IMR-90 (cell line): ENCODE measurements around the gene C13orf46. TPM values are rescaled to one million over a fixed set of nuclear protein-coding genes. Genes with fewer than 3 reads are reported as not detected.

ENCODE experiments used
- ATAC-seq: fragments of 200-7000 bp; cut with Tn5 transposase; 2 replicates; pipeline ENCODE4 v1.9.1; 2020; ENCODE audit warnings: low read depth, mild to moderate bottlenecking, moderate library complexity
- BruUV-seq: library from RNA; stranded (reverse); fragments of 400-500 nt; replicated peaks from 2 replicates; lab custom pipeline; 2021; lab: Mats Ljungman, UMichigan
- CTCF ChIA-PET: fragments of 300-600 bp; formaldehyde crosslinking; extraction: SDS; loops from one replicate; lab custom pipeline; 2021; ENCODE audit warnings: antibody characterized with exemption; lab: Yijun Ruan, JAX
- POLR2A ChIA-PET: fragments of 300-600 bp; sonication (Branson Sonifier 250); formaldehyde crosslinking; loops from one replicate; lab custom pipeline; 2022; ENCODE audit warnings: antibody characterized with exemption; ENCODE audit not compliant: unreplicated experiment; lab: Charles Lee
- DNase-seq: peaks from one replicate; pipeline ENCODE4 v3.0.0; 2013
- H2AFZ ChIP-seq: replicated peaks from 2 replicates; pipeline ENCODE3; 2013; ENCODE audit warnings: low read length, mild to moderate bottlenecking; ENCODE audit not compliant: poor library complexity
- H2AK5ac ChIP-seq: 2 replicates; pipeline ENCODE4 v1.6.1; 2013; ENCODE audit warnings: low read depth, low read length, inconsistent platforms
- H2AK9ac ChIP-seq: replicated peaks from 2 replicates; pipeline ENCODE3; 2013; ENCODE audit warnings: mild to moderate bottlenecking, low read depth, low read length, moderate library complexity; ENCODE audit not compliant: poor library complexity
- H2BK120ac ChIP-seq: 2 replicates; pipeline ENCODE4 v1.6.1; 2013; ENCODE audit warnings: low read depth, low read length, inconsistent platforms
- H2BK15ac ChIP-seq: 3 replicates; pipeline ENCODE4 v1.6.1; 2013; ENCODE audit warnings: low read depth, low read length, inconsistent platforms
- H2BK20ac ChIP-seq: 2 replicates; pipeline ENCODE4 v1.6.1; 2013; ENCODE audit warnings: low read depth, mild to moderate bottlenecking, inconsistent platforms, low read length, moderate library complexity
- H2BK5ac ChIP-seq: 2 replicates; pipeline ENCODE4 v1.6.1; 2013; ENCODE audit warnings: mild to moderate bottlenecking, low read depth, low read length, inconsistent platforms; ENCODE audit not compliant: poor library complexity, severe bottlenecking
- H3K14ac ChIP-seq: replicated peaks from 2 replicates; pipeline ENCODE4 v1.6.1; 2013; ENCODE audit warnings: low read depth, low read length, inconsistent platforms
- H3K18ac ChIP-seq: 2 replicates; pipeline ENCODE4 v1.6.1; 2013; ENCODE audit warnings: low read depth, low read length, control low read depth
- H3K23ac ChIP-seq: 2 replicates; pipeline ENCODE4 v1.6.1; 2013; ENCODE audit warnings: low read depth, low read length, inconsistent platforms
- H3K27ac ChIP-seq: 2 replicates; pipeline ENCODE4 v1.5.1; 2013; ENCODE audit warnings: mild to moderate bottlenecking, control low read depth, low read length; ENCODE audit not compliant: insufficient read depth
- H3K27me3 ChIP-seq: 2 replicates; pipeline ENCODE4 v1.6.1; 2013; ENCODE audit warnings: low read length; ENCODE audit not compliant: control insufficient read depth, insufficient read depth
- H3K36me3 ChIP-seq: 2 replicates; pipeline ENCODE4 v1.6.1; 2013; ENCODE audit warnings: low read length, mixed read lengths; ENCODE audit not compliant: control insufficient read depth, insufficient read depth
- H3K4ac ChIP-seq: 2 replicates; pipeline ENCODE4 v1.6.1; 2013; ENCODE audit warnings: low read depth, low read length, inconsistent platforms
- H3K4me1 ChIP-seq: 2 replicates; pipeline ENCODE4 v1.6.1; 2013; ENCODE audit warnings: low read length, mixed read lengths; ENCODE audit not compliant: control insufficient read depth, insufficient read depth
- H3K4me2 ChIP-seq: 2 replicates; pipeline ENCODE4 v1.6.1; 2013; ENCODE audit warnings: low read depth, mild to moderate bottlenecking, control low read depth, low read length, moderate library complexity
- H3K4me3 ChIP-seq: 2 replicates; pipeline ENCODE4 v1.5.1; 2013; ENCODE audit warnings: low read depth, mild to moderate bottlenecking, control low read depth, low read length, moderate library complexity; ENCODE audit not compliant: insufficient read depth
- H3K56ac ChIP-seq: 2 replicates; pipeline ENCODE4 v1.6.1; 2013; ENCODE audit warnings: low read length, inconsistent platforms; ENCODE audit not compliant: insufficient read depth; ENCODE audit errors: extremely low read depth
- H3K79me1 ChIP-seq, 2 experiments: 2 replicates each; pipeline ENCODE4 v1.6.1; 2013; ENCODE audit warnings: low read length in 2 of 2, inconsistent platforms in 1 of 2, low read depth in 1 of 2
- H3K9ac ChIP-seq: 2 replicates; pipeline ENCODE4 v1.6.1; 2013; ENCODE audit warnings: low read depth, low read length, control low read depth
- H3K9me1 ChIP-seq: 2 replicates; pipeline ENCODE4 v1.6.1; 2013; ENCODE audit warnings: low read length, inconsistent platforms; ENCODE audit not compliant: insufficient read depth
- H3K9me3 ChIP-seq: 2 replicates; pipeline ENCODE4 v1.6.1; 2013; ENCODE audit warnings: low read length; ENCODE audit not compliant: control insufficient read depth, insufficient read depth
- H4K20me1 ChIP-seq: 2 replicates; pipeline ENCODE4 v1.6.1; 2013; ENCODE audit warnings: low read length, inconsistent platforms; ENCODE audit not compliant: insufficient read depth
- H4K5ac ChIP-seq: 2 replicates; pipeline ENCODE4 v1.6.1; 2013; ENCODE audit warnings: mild to moderate bottlenecking, low read depth, low read length, control low read depth
- H4K8ac ChIP-seq, 2 experiments: 2 replicates each; pipeline ENCODE4 v1.6.1; 2013; ENCODE audit warnings: low read depth in 2 of 2, low read length in 2 of 2, control low read depth in 1 of 2, inconsistent platforms in 1 of 2
- H4K91ac ChIP-seq: 2 replicates; pipeline ENCODE4 v1.6.1; 2013; ENCODE audit warnings: low read depth, low read length, inconsistent platforms; ENCODE audit not compliant: insufficient read depth
- BHLHE40 ChIP-seq: fragments of 150-350 bp; IDR thresholded peaks from 2 replicates; pipeline ENCODE4 v1.6.1; 2016; ENCODE audit warnings: mild to moderate bottlenecking, low read depth, low read length
- CHD1 ChIP-seq: IDR thresholded peaks from 2 replicates; pipeline ENCODE4 v1.6.1; 2012; ENCODE audit warnings: low read depth, low read length, improper control_type of control experiment
- MAZ ChIP-seq: IDR thresholded peaks from 2 replicates; pipeline ENCODE4 v1.6.1; 2012; ENCODE audit warnings: low read depth, mild to moderate bottlenecking, low read length, improper control_type of control experiment, moderate library complexity, borderline replicate concordance
- RAD21 ChIP-seq: IDR thresholded peaks from 2 replicates; pipeline ENCODE4 v1.6.1; 2012; ENCODE audit warnings: low read length, improper control_type of control experiment
- RFX5 ChIP-seq: IDR thresholded peaks from 2 replicates; pipeline ENCODE4 v1.8.0; 2012; ENCODE audit warnings: low read depth, mild to moderate bottlenecking, low read length, moderate library complexity
- USF2 ChIP-seq: fragments of 150-350 bp; IDR thresholded peaks from 2 replicates; pipeline ENCODE4 v1.6.1; 2017; ENCODE audit warnings: mild to moderate bottlenecking, antibody characterized with exemption, low read length, low read depth
- WGBS, 2 experiments: methylation state at CpG; one replicate each; pipeline versions ENCODE4 v1.1.5 to v1.1.7; 2013; ENCODE audit warnings: missing lambda C conversion rate in 2 of 2; ENCODE audit not compliant: insufficient read length in 1 of 2; ENCODE audit errors: extremely low coverage in 2 of 2; 5-methylcytosine and 5-hydroxymethylcytosine counted together
- dilution Hi-C: fragments of 300-500 bp; cut with HindIII; formaldehyde crosslinking; loops from one replicate; pipeline ENCODE4 v1.14.3; 2018; ENCODE audit warnings: low sequenced_read_pairs; ENCODE audit not compliant: unreplicated experiment
- in situ Hi-C: fragments of 300-500 bp; cut with MboI; formaldehyde crosslinking; loops from 3 replicates; pipeline ENCODE4 v1.14.3; 2019; ENCODE audit warnings: low sequenced_read_pairs, inconsistent platforms, mixed read lengths
- intact Hi-C: fragments of 100-400 bp; cut with micrococcal nuclease; formaldehyde crosslinking; loops from 2 replicates; pipeline ENCODE4 v1.10.0; 2022
- polyA plus RNA-seq, 3 experiments: library from polyadenylated mRNA; depleted of rRNA; stranded (reverse); fragments of >200 nt; gene quantifications; 2 replicates each; pipeline ENCODE4 v1.2.3, GENCODE V29; 2012; ENCODE audit warnings: low replicate concordance in 1 of 3
- total RNA-seq: library from RNA; depleted of rRNA; stranded (reverse); fragments of >200 nt; gene quantifications from 2 replicates; pipeline ENCODE4 v1.2.3, GENCODE V29; 2012

Gene C13orf46
- total and polyA plus RNA-seq, 2 of the 4 experiments (the other 2 are of a cell fraction) = under 0.01 to 2.1 TPM

- no peak overlapping the region for H2AK5ac ChIP-seq
Observed at GRCh38 chr13:114019367-114019766, 45.5 kb upstream of the C13orf46 start.

More at GRCh38 chr13:114019367-114019766, 45.5 kb upstream of the C13orf46 start:
- Histone ChIP-seq H3K9me1 (no peaks in the 10 kb centered on the region; the same call in 1 of the 2 replicates), H3K14ac (no peak overlapping the region), H3K56ac (no peak overlapping the region), H3K9me3 (no peaks in the 10 kb centered on the region), H4K8ac (no peak overlapping the region; a peak in 1 of 4 replicates), H3K4me2 (no peak overlapping the region), H3K4me3 (no peak overlapping the region), H3K79me1 (peaks cover 23 to 65% of the 10 kb centered on the region in 2 experiments), H3K27me3 (no peaks in the 10 kb centered on the region), H2BK120ac (no peak overlapping the region), H3K4ac (no peak overlapping the region), H2BK5ac (no peak overlapping the region), H3K18ac (no peak overlapping the region), H3K4me1 (no peaks in the 10 kb centered on the region), H2BK15ac (no peak overlapping the region), H3K27ac (no peak overlapping the region), H2BK20ac (no peak overlapping the region), H4K20me1 (peaks cover 7% of the 10 kb centered on the region), H4K91ac (no peak overlapping the region), H3K9ac (no peak overlapping the region), H3K36me3 (peaks cover 83% of the 10 kb centered on the region), H4K5ac (no peak overlapping the region), H2AK9ac (peak overlapping the region; percentile 39), H3K23ac (no peak overlapping the region), H2AFZ (no peak overlapping the region)
- CTCF ChIA-PET = no interaction called here
- peak; percentile 14; the same call in 1 of the 2 replicates for TF ChIP-seq USF2
- TF ChIP-seq CHD1 = no peak
- no peak for TF ChIP-seq RAD21
- no peak for TF ChIP-seq BHLHE40
- TF ChIP-seq RFX5 = no peak
- TF ChIP-seq MAZ = no peak
- dilution Hi-C loops = no loop called here
- in situ Hi-C loops = no loop called here
- ATAC-seq = peak; percentile 38; the same call in 1 of the 2 replicates
- no peak for DNase-seq
- 100% methylated on average over 1 of the region's 13 CpGs; no CpG with 5 or more reads in 1 of the 2 experiments for WGBS, 2 experiments
- POLR2A ChIA-PET = no interaction called here
- no TSS peak for BruUV-seq
- intact Hi-C loops = no loop called here
